Activated T-cell treated with anti-CD3 and anti-CD28 coated beads, Interleukin-2, amount 50 U/mL, for 24 hours (primary cell): ENCODE results near the gene NSMF.
A peak's percentile ranks its signal among the peaks of the same experiment; 100 is the strongest.
"Not testable (repeated sequence)": the region's sequence is repeated elsewhere in the genome, so short reads cannot be mapped to it uniquely, and the experiment has no call there.

Experiments
- DNase-seq: peaks from one replicate; pipeline ENCODE4 v3.0.0-alpha.2; 2020
- H3K27ac Mint-ChIP-seq: 2 replicates; pipeline ENCODE4 v1.8.0; 2020; ENCODE audit warnings: mild to moderate bottlenecking, mixed read lengths
- H3K27me3 Mint-ChIP-seq: 2 replicates; pipeline ENCODE4 v1.8.0; 2020; ENCODE audit warnings: mixed read lengths
- H3K36me3 Mint-ChIP-seq: 2 replicates; pipeline ENCODE4 v1.8.0; 2020; ENCODE audit warnings: low read depth, mixed read lengths
- H3K4me1 Mint-ChIP-seq: 2 replicates; pipeline ENCODE4 v1.8.0; 2020; ENCODE audit warnings: low read depth, mixed read lengths
- H3K4me3 Mint-ChIP-seq: 2 replicates; pipeline ENCODE4 v1.8.0; 2020; ENCODE audit warnings: mild to moderate bottlenecking, moderate library complexity, mixed read lengths
- H3K9me3 Mint-ChIP-seq: 2 replicates; pipeline ENCODE4 v1.8.0; 2020; ENCODE audit warnings: mixed read lengths

Gene NSMF

GRCh38 chr9:137451264-137452005 is 7.7 kb downstream of the NSMF start:
- H3K27ac Mint-ChIP-seq, DNase-seq, H3K9me3 Mint-ChIP-seq, H3K27me3 Mint-ChIP-seq, H3K4me3 Mint-ChIP-seq: not testable (repeated sequence)
- Mint-ChIP-seq H3K36me3 (peaks cover 53% of the 10 kb centered on the region), H3K4me1 (peaks cover 38% of the 10 kb centered on the region)

- H3K27me3 Mint-ChIP-seq, H3K4me3 Mint-ChIP-seq, H3K27ac Mint-ChIP-seq, DNase-seq, H3K9me3 Mint-ChIP-seq: not testable (repeated sequence)
- Mint-ChIP-seq H3K4me1 (peaks cover 37% of the 10 kb centered on the region), H3K36me3 (peaks cover 47% of the 10 kb centered on the region)
Measured at GRCh38 chr9:137450539-137451222, 8.5 kb downstream of the NSMF start.

- no peak for DNase-seq
- Mint-ChIP-seq H3K36me3 (peaks cover 42% of the 10 kb centered on the region), H3K9me3 (no peaks in the 10 kb centered on the region), H3K27me3 (no peaks in the 10 kb centered on the region), H3K4me1 (peaks cover 39% of the 10 kb centered on the region), H3K4me3 (no peak overlapping the region), H3K27ac (no peak overlapping the region)
Measured at GRCh38 chr9:137449931-137450538, 9.1 kb downstream of the NSMF start.

GRCh38 chr9:137449081-137449844 is 9.9 kb downstream of the NSMF start:
- no peak overlapping the region for H3K27ac Mint-ChIP-seq

GRCh38 chr9:137448602-137448962 is 10.6 kb downstream of the NSMF start:
- Mint-ChIP-seq H3K27ac (no peak overlapping the region), H3K27me3 (peaks cover 8% of the 10 kb centered on the region), H3K4me1 (peaks cover 30% of the 10 kb centered on the region), H3K36me3 (peaks cover 31% of the 10 kb centered on the region), H3K4me3 (no peak overlapping the region), H3K9me3 (no peaks in the 10 kb centered on the region)
- no peak for DNase-seq

More at GRCh38 chr9:137449081-137449844, 9.9 kb downstream of the NSMF start:
- Mint-ChIP-seq H3K4me1 (peaks cover 33% of the 10 kb centered on the region), H3K27me3 (peaks cover 5% of the 10 kb centered on the region), H3K9me3 (no peaks in the 10 kb centered on the region), H3K36me3 (peaks cover 34% of the 10 kb centered on the region), H3K4me3 (no peak overlapping the region)
- DNase-seq = no peak

- Mint-ChIP-seq H3K27me3 (peaks cover 11% of the 10 kb centered on the region), H3K9me3 (no peaks in the 10 kb centered on the region), H3K27ac (no peak overlapping the region), H3K4me3 (no peak overlapping the region), H3K36me3 (peaks cover 27% of the 10 kb centered on the region), H3K4me1 (peaks cover 26% of the 10 kb centered on the region)
- DNase-seq = no peak
Measured at GRCh38 chr9:137447722-137448601, 11.2 kb downstream of the NSMF start.

- peaks cover 18% of the 10 kb centered on the region for H3K27me3 Mint-ChIP-seq
- peaks cover 18% of the 10 kb centered on the region for H3K36me3 Mint-ChIP-seq
- DNase-seq = no peak
- no peak overlapping the region for H3K27ac Mint-ChIP-seq
- H3K4me3 Mint-ChIP-seq = no peak overlapping the region
- peaks cover 19% of the 10 kb centered on the region for H3K4me1 Mint-ChIP-seq
- no peaks in the 10 kb centered on the region for H3K9me3 Mint-ChIP-seq
Measured at GRCh38 chr9:137446851-137447471, 12.2 kb downstream of the NSMF start.

GRCh38 chr9:137445930-137446431 is 13.2 kb downstream of the NSMF start:
- Mint-ChIP-seq H3K27ac (no peak overlapping the region), H3K36me3 (peaks cover 18% of the 10 kb centered on the region), H3K4me3 (no peak overlapping the region), H3K4me1 (peaks cover 21% of the 10 kb centered on the region), H3K27me3 (peaks cover 20% of the 10 kb centered on the region), H3K9me3 (no peaks in the 10 kb centered on the region)
- no peak for DNase-seq

- Mint-ChIP-seq H3K27ac (no peak overlapping the region), H3K9me3 (no peaks in the 10 kb centered on the region), H3K4me1 (peaks cover 21% of the 10 kb centered on the region), H3K4me3 (no peak overlapping the region), H3K27me3 (peaks cover 20% of the 10 kb centered on the region), H3K36me3 (peaks cover 18% of the 10 kb centered on the region)
- DNase-seq = peak; percentile 89
Measured at GRCh38 chr9:137445275-137445807, 13.8 kb downstream of the NSMF start.

- Mint-ChIP-seq H3K27ac (no peak overlapping the region), H3K27me3 (peaks cover 20% of the 10 kb centered on the region), H3K4me1 (peaks cover 18% of the 10 kb centered on the region), H3K36me3 (peaks cover 9% of the 10 kb centered on the region), H3K9me3 (no peaks in the 10 kb centered on the region), H3K4me3 (no peak overlapping the region)
- DNase-seq = no peak
Measured at GRCh38 chr9:137444106-137444790, 14.9 kb downstream of the NSMF start.

GRCh38 chr9:137441935-137442321 is 17.2 kb downstream of the NSMF start:
- Mint-ChIP-seq H3K4me3 (peak overlapping the region; percentile 49), H3K4me1 (peaks cover 16% of the 10 kb centered on the region), H3K27me3 (peaks cover 20% of the 10 kb centered on the region), H3K9me3 (no peaks in the 10 kb centered on the region), H3K27ac (no peak overlapping the region), H3K36me3 (no peaks in the 10 kb centered on the region)
- no peak for DNase-seq

- no peaks in the 10 kb centered on the region for H3K9me3 Mint-ChIP-seq
- peaks cover 16% of the 10 kb centered on the region for H3K4me1 Mint-ChIP-seq
- peak within 1 kb of the TSS; percentile 49 for H3K4me3 Mint-ChIP-seq
- peaks cover 20% of the 10 kb centered on the region for H3K27me3 Mint-ChIP-seq
- no peak for DNase-seq
- H3K36me3 Mint-ChIP-seq = no peaks in the 10 kb centered on the region
- no peak within 1 kb of the TSS for H3K27ac Mint-ChIP-seq
Measured at GRCh38 chr9:137441289-137441934, 17.7 kb downstream of the NSMF start, which contains the start of gene ENTPD8. Gene ENTPD8, minus strand, starts transcription at chr9:137441357. Its CDS starts 3,072 bp downstream, at chr9:137438285.
